ENCODE results near the gene NTRK3.

Gene NTRK3

GRCh38 chr15:87971076-87971475 lies 285.5 kb downstream of the NTRK3 start:
- no peak for DNase-seq

- no peak for DNase-seq
Observed at GRCh38 chr15:87967951-87968350, 288.6 kb downstream of the NTRK3 start.

- DNase-seq, result no peak
Observed at GRCh38 chr15:87965304-87965703, 291.2 kb downstream of the NTRK3 start.

- DNase-seq, result no peak
Observed at GRCh38 chr15:87962428-87962827, 294.1 kb downstream of the NTRK3 start.

- peak; percentile 75 to 83 for DNase-seq
Observed at GRCh38 chr15:87961851-87962420, 294.6 kb downstream of the NTRK3 start.

- no peak for DNase-seq
Observed at GRCh38 chr15:87959662-87960061, 296.9 kb downstream of the NTRK3 start.

GRCh38 chr15:87959080-87959479 lies 297.5 kb downstream of the NTRK3 start:
- DNase-seq, result no peak

- DNase-seq, result no peak
Observed at GRCh38 chr15:87955284-87955909, 301.1 kb downstream of the NTRK3 start.

GRCh38 chr15:87954793-87955192 lies 301.7 kb downstream of the NTRK3 start:
- no peak for DNase-seq

- DNase-seq, result no peak
Observed at GRCh38 chr15:87952736-87953287, 303.7 kb downstream of the NTRK3 start.

GRCh38 chr15:87949575-87950223 lies 306.8 kb downstream of the NTRK3 start:
- DNase-seq, result no peak

- no peak for DNase-seq
Observed at GRCh38 chr15:87949151-87949574, 307.4 kb downstream of the NTRK3 start.

GRCh38 chr15:87947560-87947959 lies 309.0 kb downstream of the NTRK3 start:
- DNase-seq, result no peak

GRCh38 chr15:87945246-87945645 lies 311.3 kb downstream of the NTRK3 start:
- DNase-seq, result no peak

- DNase-seq, result no peak
Observed at GRCh38 chr15:87944691-87945090, 311.8 kb downstream of the NTRK3 start.

GRCh38 chr15:87944050-87944449 lies 312.5 kb downstream of the NTRK3 start:
- DNase-seq, result peak in 1 of 2 experiments; percentile 19

- no peak for DNase-seq
Observed at GRCh38 chr15:87943626-87944025, 312.9 kb downstream of the NTRK3 start.

GRCh38 chr15:87942316-87942715 lies 314.2 kb downstream of the NTRK3 start:
- no peak for DNase-seq

GRCh38 chr15:87941606-87942005 lies 314.9 kb downstream of the NTRK3 start:
- DNase-seq, result no peak

GRCh38 chr15:87940768-87941167 lies 315.8 kb downstream of the NTRK3 start:
- DNase-seq, result no peak

GRCh38 chr15:87939848-87940457 lies 316.6 kb downstream of the NTRK3 start:
- no peak for DNase-seq

- DNase-seq, result no peak
Observed at GRCh38 chr15:87938031-87938430, 318.5 kb downstream of the NTRK3 start.

- DNase-seq, result no peak
Observed at GRCh38 chr15:87935583-87935982, 321.0 kb downstream of the NTRK3 start.

- no peak for DNase-seq
Observed at GRCh38 chr15:87931584-87931983, 325.0 kb downstream of the NTRK3 start.

Data from cerebellar nuclear complex (tissue), 1 donor.